GM23338 (cell line): ENCODE results near the gene CSNK1E. TPM values are rescaled to one million over a fixed set of nuclear protein-coding genes. Genes with fewer than 3 reads are reported as not detected.

ENCODE experiments used
- ATAC-seq: fragments of 200-7000 bp; cut with Tn5 transposase; 3 replicates; pipeline ENCODE4 v1.9.1; 2020
- DNase-seq: peaks from one replicate; pipeline ENCODE4 v3.0.0-alpha.2; 2015; ENCODE audit warnings: low spot score
- H2AFZ ChIP-seq: fragments of 200-600 bp; sonication (generic); 2 replicates; pipeline ENCODE4 v1.8.0; 2016; ENCODE audit warnings: antibody characterized with exemption, mild to moderate bottlenecking, moderate library complexity
- H3F3A ChIP-seq: fragments of 200-600 bp; sonication (generic); replicated peaks from 2 replicates; pipeline ENCODE4 v1.8.0; 2017; ENCODE audit warnings: antibody characterized with exemption, mixed run types, low read depth
- H3K27ac ChIP-seq: fragments of 200-600 bp; sonication (generic); 2 replicates; pipeline ENCODE4 v1.6.1; 2016; ENCODE audit warnings: low read depth
- H3K27me3 ChIP-seq: fragments of 200-600 bp; sonication (generic); 2 replicates; pipeline ENCODE4 v1.8.0; 2016; ENCODE audit warnings: mild to moderate bottlenecking, mixed run types, moderate library complexity; ENCODE audit not compliant: insufficient read depth
- H3K36me3 ChIP-seq: fragments of 200-600 bp; sonication (generic); 2 replicates; pipeline ENCODE4 v1.8.0; 2016; ENCODE audit warnings: mild to moderate bottlenecking; ENCODE audit not compliant: insufficient read depth
- H3K4me1 ChIP-seq: fragments of 200-600 bp; sonication (generic); 2 replicates; pipeline ENCODE4 v1.8.0; 2016; ENCODE audit warnings: mild to moderate bottlenecking, moderate library complexity; ENCODE audit not compliant: insufficient read depth
- H3K4me2 ChIP-seq: fragments of 200-600 bp; sonication (generic); 2 replicates; pipeline ENCODE4 v1.7.1; 2017; ENCODE audit warnings: mixed run types
- H3K4me3 ChIP-seq: fragments of 200-600 bp; sonication (generic); 2 replicates; pipeline ENCODE4 v1.6.1; 2016; ENCODE audit warnings: mixed run types
- H3K79me2 ChIP-seq: fragments of 200-600 bp; sonication (generic); replicated peaks from 2 replicates; pipeline ENCODE4 v1.8.0; 2017; ENCODE audit warnings: mild to moderate bottlenecking; ENCODE audit not compliant: insufficient read depth
- H3K9me2 ChIP-seq: fragments of 200-600 bp; sonication (generic); 2 replicates; pipeline ENCODE4 v1.8.0; 2017; ENCODE audit not compliant: insufficient read depth
- H4K20me1 ChIP-seq: fragments of 200-600 bp; sonication (generic); replicated peaks from 2 replicates; pipeline ENCODE4 v1.8.0; 2017; ENCODE audit warnings: mild to moderate bottlenecking; ENCODE audit not compliant: insufficient read depth
- H3K27ac Mint-ChIP-seq: 2 replicates; pipeline ENCODE4 v1.8.0; 2020; ENCODE audit warnings: inconsistent platforms, mild to moderate bottlenecking, moderate library complexity, mixed read lengths
- H3K27me3 Mint-ChIP-seq: 3 replicates; pipeline ENCODE4 v1.8.0; 2022; ENCODE audit warnings: low read depth, mild to moderate bottlenecking, moderate library complexity, mixed read lengths, inconsistent platforms; ENCODE audit not compliant: insufficient read depth, poor library complexity
- H3K36me3 Mint-ChIP-seq: 3 replicates; pipeline ENCODE4 v1.8.0; 2021; ENCODE audit warnings: low read depth, mild to moderate bottlenecking, inconsistent platforms, moderate library complexity, mixed read lengths
- H3K4me1 Mint-ChIP-seq: 3 replicates; pipeline ENCODE4 v1.8.0; 2020; ENCODE audit warnings: mild to moderate bottlenecking, inconsistent platforms, mixed read lengths
- H3K4me3 Mint-ChIP-seq: 3 replicates; pipeline ENCODE4 v1.8.0; 2021; ENCODE audit warnings: moderate library complexity, mild to moderate bottlenecking, inconsistent platforms, mixed read lengths
- H3K9me3 Mint-ChIP-seq: 3 replicates; pipeline ENCODE4 v1.8.0; 2020; ENCODE audit warnings: moderate library complexity, mild to moderate bottlenecking, inconsistent platforms, mixed read lengths
- CREB1 ChIP-seq: fragments of 250-450 bp; sonication (Bioruptor Pico); IDR thresholded peaks from 2 replicates; pipeline ENCODE4 v1.5.0; 2020; ENCODE audit warnings: low read depth, mild to moderate bottlenecking, moderate library complexity
- CTCF ChIP-seq, 2 experiments: fragments of 200-600 bp in 1 of 2; sonication (generic) in 1 of 2; conservative IDR thresholded peaks; 2 replicates each; pipeline versions ENCODE4 v1.5.1 to v1.6.1; 2016 to 2017; ENCODE audit warnings: antibody characterized with exemption in 2 of 2, low read depth in 2 of 2, mild to moderate bottlenecking in 2 of 2, moderate library complexity in 1 of 2
- ETS1 ChIP-seq: IDR thresholded peaks from 2 replicates; pipeline ENCODE4 v1.6.1; 2016; ENCODE audit warnings: antibody characterized with exemption
- EZH2 ChIP-seq: fragments of 200-600 bp; sonication (generic); IDR thresholded peaks from one replicate; pipeline ENCODE4 v1.8.0; 2017; ENCODE audit warnings: antibody characterized with exemption, mild to moderate bottlenecking, low read depth; ENCODE audit not compliant: unreplicated experiment
- EZH2phosphoT487 ChIP-seq: fragments of 200-600 bp; sonication (generic); IDR thresholded peaks from one replicate; pipeline ENCODE4 v1.8.1; 2018; ENCODE audit warnings: antibody characterized with exemption; ENCODE audit not compliant: unreplicated experiment
- JUNB ChIP-seq: IDR thresholded peaks from one replicate; pipeline ENCODE4 v1.6.1; 2016; ENCODE audit warnings: antibody characterized with exemption; ENCODE audit not compliant: unreplicated experiment
- NANOG ChIP-seq: IDR thresholded peaks from 2 replicates; pipeline ENCODE4 v1.6.1; 2016; ENCODE audit warnings: antibody characterized with exemption, borderline replicate concordance
- POLR2AphosphoS5 ChIP-seq: IDR thresholded peaks from 2 replicates; pipeline ENCODE4 v1.6.1; 2016; ENCODE audit warnings: antibody characterized with exemption, low read depth
- REST ChIP-seq: IDR thresholded peaks from one replicate; pipeline ENCODE4 v1.6.1; 2018; ENCODE audit warnings: antibody characterized with exemption; ENCODE audit not compliant: unreplicated experiment
- STAT1 ChIP-seq: IDR thresholded peaks from one replicate; pipeline ENCODE4 v1.6.1; 2016; ENCODE audit warnings: antibody characterized with exemption; ENCODE audit not compliant: unreplicated experiment
- ZNF114 ChIP-seq: fragments of 250-450 bp; sonication (Bioruptor Pico); IDR thresholded peaks from 2 replicates; pipeline ENCODE4 v1.5.0; 2020; ENCODE audit warnings: mild to moderate bottlenecking, moderate library complexity
- ZNF331 ChIP-seq: fragments of 250-450 bp; sonication (Bioruptor Pico); IDR thresholded peaks from 2 replicates; pipeline ENCODE4 v1.5.0; 2020; ENCODE audit warnings: low read depth, mild to moderate bottlenecking, moderate library complexity
- ZNF462 ChIP-seq: fragments of 250-450 bp; sonication (Bioruptor Pico); IDR thresholded peaks from 2 replicates; pipeline ENCODE4 v1.5.0; 2020; ENCODE audit warnings: mild to moderate bottlenecking, moderate library complexity
- polyA plus RNA-seq: library from polyadenylated mRNA; unstranded; fragments of >200 nt; fragmentation: Nextera tagmentation; extraction: Ambion mirVana; gene quantifications from 2 replicates; pipeline ENCODE4 v1.2.1, GENCODE V29; 2016
- total RNA-seq: library from RNA; depleted of rRNA; stranded (reverse); fragments of >200 nt; shearing (Covaris generic); gene quantifications from 2 replicates; pipeline ENCODE4 v1.2.3, GENCODE V29; 2014

Gene CSNK1E
- total and polyA plus RNA-seq, 2 experiments from 2014 or later, result 180 to 259 TPM

- DNase-seq (peak; percentile 61), ATAC-seq (peak; percentile 7)
- H3K36me3 ChIP-seq, result peaks cover 4% of the 10 kb centered on the region; the same call in 1 of the 2 replicates
- H4K20me1 ChIP-seq, result no peaks in the 10 kb centered on the region; the same call in 1 of the 2 replicates
- H2AFZ ChIP-seq, result no peak overlapping the region
- H3K4me1 ChIP-seq, result peaks cover 14% of the 10 kb centered on the region
- H3K27ac Mint-ChIP-seq, result no peak overlapping the region
- peaks cover 43% of the 10 kb centered on the region; the same call in 1 of the 2 replicates for H3F3A ChIP-seq
- H3K4me2 ChIP-seq, result peak overlapping the region; percentile 20; the same call in 1 of the 2 replicates
- H3K27me3 ChIP-seq, result no peaks in the 10 kb centered on the region
- H3K27me3 Mint-ChIP-seq, result peaks cover 23% of the 10 kb centered on the region
- H3K9me2 ChIP-seq, result no peaks in the 10 kb centered on the region
- H3K27ac ChIP-seq, result no peak overlapping the region; the same call in 1 of the 2 replicates
- H3K36me3 Mint-ChIP-seq, result peaks cover 30% of the 10 kb centered on the region
- no peaks in the 10 kb centered on the region for H3K79me2 ChIP-seq
- no peaks in the 10 kb centered on the region; the same call in 1 of the 3 replicates for H3K9me3 Mint-ChIP-seq
- no peak overlapping the region for H3K4me3 ChIP-seq
- peaks cover 35% of the 10 kb centered on the region for H3K4me1 Mint-ChIP-seq
- no peak for TF ChIP-seq CTCF (conservative IDR thresholded peaks at IDR 0.05; ENCODE audit: low read depth in 2 of 2)
- TF ChIP-seq CREB1 (CRISPR knock-in tag), result no peak
- no peak for TF ChIP-seq EZH2
- TF ChIP-seq JUNB, result no peak
- TF ChIP-seq EZH2phosphoT487, result no peak
- no peak for TF ChIP-seq ETS1
- no peak for TF ChIP-seq ZNF331
- no peak for TF ChIP-seq STAT1
- TF ChIP-seq ZNF462 (CRISPR knock-in tag), result no peak
- TF ChIP-seq REST, result no peak
- TF ChIP-seq NANOG, result no peak
- TF ChIP-seq POLR2AphosphoS5, result no peak; the same call in 1 of the 2 replicates
- TF ChIP-seq ZNF114 (CRISPR knock-in tag), result no peak
- no peak overlapping the region; the same call in 2 of the 3 replicates for H3K4me3 Mint-ChIP-seq
Measured at GRCh38 chr22:38286915-38287669, 30.1 kb downstream of the CSNK1E start.
